ENCODE measurements around the gene TTR. TPM values are rescaled to one million over a fixed set of nuclear protein-coding genes. Genes with fewer than 3 reads are reported as not detected.

TTR gene
- total RNA-seq, 1 experiment from 2014 or later: not detected

DNA sequence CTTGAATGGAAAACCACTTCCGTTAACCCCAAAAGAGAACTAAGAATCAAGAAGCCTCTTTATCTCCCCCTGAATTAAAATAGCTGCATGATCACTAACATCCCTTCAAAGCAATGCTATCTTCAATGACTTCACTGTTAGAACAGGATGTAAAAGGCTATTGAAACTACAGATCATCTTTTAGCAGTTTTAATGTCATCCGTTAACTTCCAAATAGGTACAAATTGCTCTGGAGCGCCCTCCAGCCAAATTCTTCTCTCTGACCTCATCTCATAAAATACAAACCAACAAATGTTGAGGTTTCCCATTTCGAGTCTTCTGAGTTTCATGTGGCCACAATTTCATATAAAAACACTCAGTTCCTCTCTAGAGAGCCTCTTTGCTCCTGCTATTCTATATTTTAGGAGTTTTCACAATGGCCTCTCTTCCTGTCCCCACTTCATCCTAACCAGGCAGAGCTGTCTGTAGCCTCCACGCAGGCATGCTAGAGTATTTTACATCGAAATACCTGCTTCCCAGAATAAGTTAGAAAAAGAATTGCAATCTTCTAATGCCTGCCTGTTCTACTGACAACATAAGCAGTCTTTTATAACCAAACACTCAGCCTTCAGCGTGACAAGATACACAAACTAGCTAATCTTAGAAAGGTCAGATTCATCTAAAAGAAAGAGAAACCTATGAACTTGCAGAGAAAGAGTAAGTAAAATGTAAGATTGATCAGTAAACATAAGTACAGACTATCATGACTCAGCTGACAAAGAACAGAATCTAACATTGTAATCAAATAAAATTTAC, 54.9 kb downstream of the TTR start:
- peak overlapping the region; percentile 46 for H3K4me2 ChIP-seq (ENCODE audit: low read length)
- H3K27ac ChIP-seq (ENCODE audit: low read length): peak overlapping the region; percentile 46
- ChIA-PET POLR2A (ENCODE audit: unreplicated experiment) (no interaction called here), CTCF (no interaction called here)
- H3K27me3 ChIP-seq (ENCODE audit: low read length): no peaks in the 10 kb centered on the region
- DNase-seq: peak; percentile 32
- BruUV-seq (replicated peaks): no TSS peak
- H3K4me3 ChIP-seq (ENCODE audit: low read length): no peak overlapping the region
- TF ChIP-seq EZH2phosphoT487 (IDR thresholded peaks at IDR 0.05; ENCODE audit: borderline replicate concordance, low read length): no peak
- TF ChIP-seq, protein P1, sequence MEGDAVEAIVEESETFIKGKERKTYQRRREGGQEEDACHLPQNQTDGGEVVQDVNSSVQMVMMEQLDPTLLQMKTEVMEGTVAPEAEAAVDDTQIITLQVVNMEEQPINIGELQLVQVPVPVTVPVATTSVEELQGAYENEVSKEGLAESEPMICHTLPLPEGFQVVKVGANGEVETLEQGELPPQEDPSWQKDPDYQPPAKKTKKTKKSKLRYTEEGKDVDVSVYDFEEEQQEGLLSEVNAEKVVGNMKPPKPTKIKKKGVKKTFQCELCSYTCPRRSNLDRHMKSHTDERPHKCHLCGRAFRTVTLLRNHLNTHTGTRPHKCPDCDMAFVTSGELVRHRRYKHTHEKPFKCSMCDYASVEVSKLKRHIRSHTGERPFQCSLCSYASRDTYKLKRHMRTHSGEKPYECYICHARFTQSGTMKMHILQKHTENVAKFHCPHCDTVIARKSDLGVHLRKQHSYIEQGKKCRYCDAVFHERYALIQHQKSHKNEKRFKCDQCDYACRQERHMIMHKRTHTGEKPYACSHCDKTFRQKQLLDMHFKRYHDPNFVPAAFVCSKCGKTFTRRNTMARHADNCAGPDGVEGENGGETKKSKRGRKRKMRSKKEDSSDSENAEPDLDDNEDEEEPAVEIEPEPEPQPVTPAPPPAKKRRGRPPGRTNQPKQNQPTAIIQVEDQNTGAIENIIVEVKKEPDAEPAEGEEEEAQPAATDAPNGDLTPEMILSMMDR (conservative IDR thresholded peaks at IDR 0.05; ENCODE audit: low read depth, low read length): no peak
- TF ChIP-seq EZH2 (IDR thresholded peaks at IDR 0.05; ENCODE audit: low read length, unreplicated experiment): no peak
- H3K9ac ChIP-seq (ENCODE audit: low read length): no peak overlapping the region
- no peaks in the 10 kb centered on the region for H3K9me2 ChIP-seq (replicated peaks; ENCODE audit: low read length)
- H3F3A ChIP-seq (ENCODE audit: low read length, unreplicated experiment): no peaks in the 10 kb centered on the region
- H3K36me3 ChIP-seq (ENCODE audit: low read depth, low read length): no peaks in the 10 kb centered on the region
- H3K4me1 ChIP-seq (ENCODE audit: insufficient read depth, low read length): peaks cover 67% of the 10 kb centered on the region
- no peaks in the 10 kb centered on the region for H3K9me3 ChIP-seq (ENCODE audit: low read length)
- no peak overlapping the region for H2AFZ ChIP-seq (ENCODE audit: low read length)
- no peaks in the 10 kb centered on the region for H4K20me1 ChIP-seq (ENCODE audit: low read length)
- no peaks in the 10 kb centered on the region for H3K79me2 ChIP-seq (ENCODE audit: low read length)
- ATAC-seq: no peak
- intact Hi-C loops (cut with micrococcal nuclease): loop anchor here (5.0 kb wide), 2 partner anchors 36 to 76 kb away; partner anchors contain the start of gene B4GALT6

DNA sequence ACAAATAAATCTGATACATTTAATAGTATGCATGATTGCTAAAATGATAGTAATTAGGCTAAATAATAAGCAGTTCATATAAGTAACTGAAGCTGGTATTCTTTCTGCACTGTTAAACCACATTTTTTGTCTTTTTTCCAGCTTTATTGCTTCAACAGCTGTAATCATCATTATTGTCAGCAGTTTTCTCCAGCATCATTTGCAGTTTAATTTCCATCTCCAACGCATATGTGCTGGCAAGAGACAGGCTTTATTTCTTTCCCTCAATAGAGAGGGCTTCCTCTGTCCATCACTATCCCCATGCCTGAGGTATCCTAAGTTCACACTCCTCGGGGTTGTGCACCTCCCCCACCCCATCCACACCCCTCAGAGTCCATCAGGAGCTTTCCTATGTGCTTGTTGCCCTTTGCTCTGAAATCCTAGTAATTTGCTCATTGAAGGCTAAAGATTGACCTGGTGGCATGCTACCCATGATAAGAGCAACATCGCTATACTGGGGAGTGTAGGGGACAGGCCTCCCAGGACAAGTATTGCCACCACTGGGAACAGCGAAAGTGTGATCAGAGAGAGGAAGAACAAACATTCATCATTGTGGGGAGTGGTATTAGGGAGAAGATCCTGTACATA, 55.6 kb downstream of the TTR start:
- DNase-seq (no peak), ATAC-seq (no peak)
- no peaks in the 10 kb centered on the region for H3F3A ChIP-seq (ENCODE audit: low read length, unreplicated experiment)
- no peaks in the 10 kb centered on the region for H4K20me1 ChIP-seq (ENCODE audit: low read length)
- no peaks in the 10 kb centered on the region for H3K36me3 ChIP-seq (ENCODE audit: low read depth, low read length)
- H3K9me3 ChIP-seq (ENCODE audit: low read length): no peaks in the 10 kb centered on the region
- H2AFZ ChIP-seq (ENCODE audit: low read length): no peak overlapping the region
- no TSS peak for BruUV-seq (replicated peaks)
- TF ChIP-seq, protein P1 (conservative IDR thresholded peaks at IDR 0.05; ENCODE audit: low read depth, low read length): no peak
- TF ChIP-seq EZH2 (IDR thresholded peaks at IDR 0.05; ENCODE audit: low read length, unreplicated experiment) (no peak), EZH2phosphoT487 (IDR thresholded peaks at IDR 0.05; ENCODE audit: borderline replicate concordance, low read length) (no peak)
- H3K4me3 ChIP-seq (ENCODE audit: low read length): no peak overlapping the region
- H3K9me2 ChIP-seq (replicated peaks; ENCODE audit: low read length): no peaks in the 10 kb centered on the region
- no peak overlapping the region for H3K9ac ChIP-seq (ENCODE audit: low read length)
- H3K79me2 ChIP-seq (ENCODE audit: low read length): no peaks in the 10 kb centered on the region
- peaks cover 67% of the 10 kb centered on the region for H3K4me1 ChIP-seq (ENCODE audit: insufficient read depth, low read length)
- H3K27ac ChIP-seq (ENCODE audit: low read length): peak overlapping the region; percentile 46
- CTCF ChIA-PET: no interaction called here
- H3K4me2 ChIP-seq (ENCODE audit: low read length): peak overlapping the region; percentile 46
- H3K27me3 ChIP-seq (ENCODE audit: low read length): no peaks in the 10 kb centered on the region
- intact Hi-C loops (cut with micrococcal nuclease): loop anchor here (5.0 kb wide), 2 partner anchors 35 to 75 kb away; partner anchors contain the start of gene B4GALT6
- POLR2A ChIA-PET (ENCODE audit: unreplicated experiment): no interaction called here

Other genes with a start within 250 kb of the TTR start
- gene DSG4, start 215.1 kb upstream of the TTR start, total RNA-seq (2014; rRNA removed): 0.04 TPM in 1 of 2 replicates, not detected in the other
- gene DSG3, start 144.1 kb upstream of the TTR start, total RNA-seq (2014; rRNA removed): not detected in 2 replicates
- gene DSG2, start 93.7 kb upstream of the TTR start, total RNA-seq (2014; rRNA removed): 17.2 and 21.1 TPM in 2 replicates
- gene B4GALT6, start 92.7 kb downstream of the TTR start, total RNA-seq (2014; rRNA removed): 1.4 and 2.4 TPM in 2 replicates
- not detected in 2 replicates for gene SLC25A52, start 169.0 kb downstream of the TTR start, total RNA-seq (2014; rRNA removed)